Motor neuron (in vitro differentiated cells): ENCODE data around the gene KCNE4. TPM values are rescaled to one million over a fixed set of nuclear protein-coding genes. Genes with fewer than 3 reads are reported as not detected.
A peak's percentile ranks its signal among the peaks of the same experiment; 100 is the strongest.

Experiments used
- ATAC-seq, 8 experiments: fragments of 200-7000 bp; cut with Tn5 transposase; replicated peaks in 6 of 8; 2 replicates each; pipeline ENCODE4 v1.8.0; 2021; ENCODE audit warnings: mild to moderate bottlenecking in 8 of 8, moderate library complexity in 8 of 8
- H3K27ac ChIP-seq, 2 donors: fragments of 250-450 bp; sonication (Bioruptor Pico); 2 replicates each; pipeline ENCODE4 v1.9.0; 2021; ENCODE audit warnings: antibody characterized with exemption in 2 of 2, mild to moderate bottlenecking in 2 of 2, moderate library complexity in 1 of 2
- H3K4me1 ChIP-seq, 2 donors: fragments of 250-450 bp; sonication (Bioruptor Pico); replicated peaks in 1 of 2; 2 replicates each; pipeline ENCODE4 v1.6.1; 2021; ENCODE audit warnings: antibody characterized with exemption in 2 of 2, mild to moderate bottlenecking in 2 of 2, moderate library complexity in 1 of 2
- H3K4me3 ChIP-seq, 5 donors: fragments of 250-450 bp; sonication (Bioruptor Pico); 2 replicates each; pipeline ENCODE4 v1.9.0; 2021; ENCODE audit warnings: antibody characterized with exemption in 5 of 5, mild to moderate bottlenecking in 5 of 5, moderate library complexity in 4 of 5
- WGBS, 10 experiments: fragments of 450-650 bp; shearing (Covaris generic); methylation state at CpG; one replicate each; pipeline ENCODE4 v1.0.0; 2022; 5-methylcytosine and 5-hydroxymethylcytosine counted together
- in situ Hi-C, 9 experiments: fragments of 400-800 bp; cut with MboI; loops; one replicate each; pipeline ENCODE4 v1.15.0; 2021; ENCODE audit warnings: low sequenced_read_pairs in 9 of 9, low pct_unique_long_range_greater_than_20kb in 2 of 9; ENCODE audit not compliant: unreplicated experiment in 9 of 9
- total RNA-seq, 8 experiments: library from RNA; unstranded; fragments of 300-600 nt; gene quantifications; 2 replicates each; pipeline versions ENCODE4 v1.2.3 to v1.2.4, GENCODE V29; 2022

Gene KCNE4
- total RNA-seq, 8 experiments from 2014 or later, result 0.21 to 22.7 (median 1.2) TPM

- 20 to 80% (median 46%) methylated on average over 1 to 4 of the region's 4 CpGs; no CpG with 5 or more reads in 3 of the 10 experiments for WGBS, 10 experiments
- Histone ChIP-seq H3K4me1 (peaks cover 0 to 2% of the 10 kb centered on the region in 2 donors), H3K27ac (no peak overlapping the region), H3K4me3 (no peak overlapping the region)
- ATAC-seq, result peak; percentile 35 to 89 (median 58)
- in situ Hi-C loops, result no loop called here
These were observed 49.5 kb downstream of the KCNE4 start for GRCh38 chr2:223101340-223102039.

- peaks cover 0 to 2% of the 10 kb centered on the region in 2 donors for H3K4me1 ChIP-seq
- H3K4me3 ChIP-seq, result no peak overlapping the region
- H3K27ac ChIP-seq, result no peak overlapping the region
- WGBS, 10 experiments, result 67 to 100% (median 100%) methylated on average over 1 to 3 of the region's 3 CpGs; no CpG with 5 or more reads in 4 of the 10 experiments
- ATAC-seq, result peak in 1 of 8 experiments; percentile 49
- in situ Hi-C loops, result no loop called here
These were observed 50.0 kb downstream of the KCNE4 start for GRCh38 chr2:223102040-223102400.

GRCh38 chr2:223102450-223102849, 50.5 kb downstream of the KCNE4 start:
- in situ Hi-C loops, result no loop called here
- Histone ChIP-seq H3K4me1 (peaks cover 0 to 2% of the 10 kb centered on the region in 2 donors), H3K4me3 (no peak overlapping the region), H3K27ac (no peak overlapping the region)
- 65 to 100% (median 95%) methylated on average over 1 to 3 of the region's 3 CpGs; no CpG with 5 or more reads in 1 of the 10 experiments for WGBS, 10 experiments
- ATAC-seq, result no peak

DNA sequence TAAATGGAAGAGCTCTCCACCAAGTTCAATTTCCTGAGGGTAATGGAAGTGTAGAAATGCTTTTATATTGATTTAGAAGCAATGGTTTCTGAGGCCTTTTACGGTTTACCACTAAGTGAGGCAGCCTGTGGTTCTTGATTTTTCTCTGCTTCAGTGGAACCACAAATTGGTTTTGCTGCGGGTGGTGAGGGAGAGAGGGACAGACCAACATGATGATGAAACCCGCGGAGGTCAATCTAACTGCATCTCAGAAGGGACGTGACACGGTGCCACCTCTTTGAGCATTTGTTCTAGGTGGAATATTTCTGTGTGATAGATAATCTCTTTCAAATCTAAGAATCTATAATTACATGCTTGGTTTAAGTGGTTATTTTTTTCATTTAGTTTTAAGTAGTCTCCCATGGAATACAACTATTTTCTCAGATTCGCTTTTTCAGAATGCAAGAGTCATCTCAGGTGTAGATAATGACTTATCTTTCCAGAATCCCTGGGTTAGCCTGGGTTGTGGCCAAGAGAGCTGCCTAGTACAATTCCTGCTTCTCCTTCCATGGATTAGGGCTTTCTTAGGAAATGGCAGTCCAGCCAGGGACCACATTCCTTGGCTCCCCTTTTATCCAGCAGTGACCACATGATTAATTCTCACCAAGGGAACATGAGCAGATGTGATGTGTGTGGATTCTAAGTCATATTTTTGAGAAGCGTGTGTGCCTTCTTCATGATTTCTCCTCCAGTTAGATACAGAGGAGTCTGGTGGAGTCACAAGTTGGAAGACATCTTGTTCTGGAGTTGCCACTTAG, 52.5 kb downstream of the KCNE4 start:
- no peak for ATAC-seq
- peaks cover 0 to 2% of the 10 kb centered on the region in 2 donors for H3K4me1 ChIP-seq
- no peak overlapping the region for H3K27ac ChIP-seq
- in situ Hi-C loops, result no loop called here
- WGBS, 10 experiments, result 92 to 100% (median 96%) methylated on average over 1 to 7 of the region's 8 CpGs; no CpG with 5 or more reads in 1 of the 10 experiments
- H3K4me3 ChIP-seq, result no peak overlapping the region

Other genes with a start within 250 kb of the KCNE4 start
- 100 to 1,000 TPM in 2 of 8 experiments, 10 to 100 TPM in 6; 55.0 to 253 (median 94.8) TPM for gene ACSL3, start 191.2 kb upstream of the KCNE4 start, total RNA-seq